Transverse colon (tissue), 4 donors: Measurements from ENCODE around the gene BMP7.

Experiments
- CTCF ChIP-seq, 5 experiments: fragments of 200-600 bp in 3 of 5; fragments of 450-650 bp in 2 of 5; sonication (generic) in 3 of 5; IDR thresholded peaks; 1 replicate in 2 of 5; 2 replicates in 3 of 5; pipeline ENCODE4 v1.5.1; 2016 to 2017; ENCODE audit warnings: antibody characterized with exemption in 5 of 5, inconsistent platforms in 3 of 5, mild to moderate bottlenecking in 2 of 5, moderate library complexity in 1 of 5
- POLR2AphosphoS5 ChIP-seq, 3 donors: sonication (generic); formaldehyde crosslinking; IDR thresholded peaks; one replicate each; pipeline ENCODE4 v1.6.1; 2016; ENCODE audit warnings: antibody characterized with exemption in 3 of 3

- TF ChIP-seq CTCF (IDR thresholded peaks at IDR 0.05) = no peak
- no peak for TF ChIP-seq POLR2AphosphoS5 (IDR thresholded peaks at IDR 0.05)
Observed at GRCh38 chr20:57138198-57138995, 128.0 kb downstream of the BMP7 start.
